Measurements from ENCODE around the gene SLC5A10.
"Not testable (repeated sequence)": the region's sequence is repeated elsewhere in the genome, so short reads cannot be mapped to it uniquely, and the experiment has no call there.

Gene SLC5A10

DNA sequence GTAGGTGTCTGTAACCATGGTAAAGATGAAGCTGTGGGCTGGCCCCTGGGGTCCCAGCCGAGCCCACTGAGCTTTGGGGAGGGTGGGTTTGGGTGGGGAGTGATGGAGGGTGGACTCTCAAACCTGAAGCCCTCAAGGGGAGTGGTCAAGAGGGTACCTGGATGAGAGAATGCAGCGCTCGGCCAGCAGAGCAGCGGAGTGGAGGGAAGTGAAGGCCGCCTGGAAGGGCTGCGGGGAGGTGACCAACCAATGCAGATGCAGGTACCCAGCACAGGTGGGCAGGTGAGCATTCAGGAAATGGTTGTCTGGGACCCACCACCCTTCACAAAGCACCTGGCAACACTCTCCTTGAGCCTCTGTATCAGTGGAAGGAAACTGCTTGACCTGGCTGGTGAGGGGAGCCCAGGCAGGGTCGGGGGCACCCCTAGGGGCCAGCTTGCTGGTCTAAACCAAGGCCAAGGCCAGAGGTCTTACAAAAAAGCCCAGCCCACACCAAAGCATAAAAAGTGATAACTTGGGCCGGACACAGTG, 3.4 kb upstream of the SLC5A10 start:
- no peak for DNase-seq

DNA sequence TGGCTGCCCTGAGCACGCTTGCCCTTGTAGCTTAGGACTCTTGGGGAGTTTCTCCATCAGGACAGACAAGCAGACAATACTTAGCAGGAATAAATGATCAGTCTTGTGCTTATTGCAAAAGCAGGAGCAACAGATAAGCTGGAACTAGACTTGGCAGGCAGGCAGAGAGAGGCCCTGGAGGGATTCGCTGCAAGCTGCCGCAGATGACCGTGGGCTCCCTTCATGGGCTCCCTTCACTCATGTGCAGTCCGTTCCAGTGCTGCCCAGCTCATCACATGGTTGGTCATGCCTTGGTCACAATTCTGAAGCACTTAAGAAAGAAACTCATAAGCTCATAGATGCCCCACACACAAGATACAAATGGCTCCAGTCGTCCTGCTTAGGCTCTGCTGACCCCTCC, 2.4 kb upstream of the SLC5A10 start:
- no peak for DNase-seq

- no peak for DNase-seq
Observed at GRCh38 chr17:18950346-18950745, 1.6 kb upstream of the SLC5A10 start.

DNA sequence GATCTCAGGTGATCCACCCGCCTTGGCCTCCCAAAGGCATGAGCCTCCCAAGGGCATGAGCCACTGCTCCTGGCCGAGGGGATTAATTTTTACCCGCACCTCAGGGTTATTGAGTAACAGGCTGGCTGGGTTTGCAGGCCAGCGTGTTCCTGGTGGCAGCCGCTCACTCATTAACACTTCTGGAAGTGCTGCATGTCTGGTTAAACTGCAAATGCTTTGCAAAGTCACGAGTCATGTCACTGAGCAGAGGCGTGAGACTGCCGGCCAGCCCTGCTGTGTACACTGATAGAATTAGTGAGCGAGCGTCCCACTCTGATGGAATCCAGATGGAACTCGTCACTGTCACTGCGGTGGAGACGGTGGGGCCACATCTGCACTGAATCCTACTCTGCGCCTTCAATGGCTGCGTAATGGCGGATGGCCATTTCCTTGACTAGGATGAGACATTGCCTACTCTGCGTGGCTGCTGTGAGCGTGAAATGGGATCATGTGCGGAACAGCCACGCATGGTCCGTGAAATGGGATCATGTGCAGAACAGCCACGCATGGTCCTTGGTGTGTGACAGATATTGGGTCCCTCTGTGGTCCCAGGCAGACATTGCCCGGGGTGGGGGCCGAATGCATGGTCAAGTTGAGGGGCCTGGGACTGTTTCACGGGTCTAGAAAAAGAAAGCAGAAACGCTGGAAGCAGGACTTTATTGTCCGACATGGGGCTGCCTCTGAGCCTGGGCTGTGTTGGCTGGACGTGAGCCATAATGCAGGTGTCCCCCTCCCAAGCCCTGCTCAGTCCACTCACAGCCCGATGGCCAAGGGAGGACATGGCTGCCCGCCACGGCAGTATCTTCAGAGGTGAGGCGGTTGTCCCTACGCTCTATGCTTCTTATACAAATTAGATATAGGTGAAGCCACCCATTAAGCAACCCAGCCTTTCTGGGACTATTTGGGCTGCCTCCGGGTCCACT, 740 bp upstream of the SLC5A10 start:
- DNase-seq, result no peak

DNA sequence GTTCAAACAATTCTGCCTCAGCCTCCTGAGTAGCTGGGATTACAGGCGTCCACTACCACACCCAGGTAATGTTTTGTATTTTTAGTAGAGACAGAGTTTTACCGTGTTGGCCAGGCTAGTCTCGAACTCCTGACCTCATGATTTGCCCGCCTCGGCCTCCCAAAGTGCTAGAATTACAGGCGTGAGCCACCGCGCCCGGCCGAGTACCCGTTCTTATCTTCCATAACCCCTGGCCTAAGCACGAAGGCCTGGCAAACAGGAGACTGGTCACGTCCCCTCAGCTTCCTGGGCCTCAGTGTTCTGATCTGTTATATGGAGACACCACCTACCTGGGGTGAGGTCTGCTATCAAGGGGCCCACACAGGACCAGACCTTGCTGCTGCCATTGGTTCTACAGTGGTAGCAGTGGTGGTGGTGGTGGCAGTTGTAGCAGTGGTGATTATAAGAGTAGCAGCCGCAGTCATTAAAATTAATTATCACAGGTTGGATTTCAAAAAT, 1.3 kb downstream of the SLC5A10 start:
- no peak for DNase-seq

GRCh38 chr17:18954321-18954720, 2.4 kb downstream of the SLC5A10 start:
- no peak for DNase-seq

GRCh38 chr17:18955009-18955408, 3.0 kb downstream of the SLC5A10 start:
- DNase-seq, result no peak

DNA sequence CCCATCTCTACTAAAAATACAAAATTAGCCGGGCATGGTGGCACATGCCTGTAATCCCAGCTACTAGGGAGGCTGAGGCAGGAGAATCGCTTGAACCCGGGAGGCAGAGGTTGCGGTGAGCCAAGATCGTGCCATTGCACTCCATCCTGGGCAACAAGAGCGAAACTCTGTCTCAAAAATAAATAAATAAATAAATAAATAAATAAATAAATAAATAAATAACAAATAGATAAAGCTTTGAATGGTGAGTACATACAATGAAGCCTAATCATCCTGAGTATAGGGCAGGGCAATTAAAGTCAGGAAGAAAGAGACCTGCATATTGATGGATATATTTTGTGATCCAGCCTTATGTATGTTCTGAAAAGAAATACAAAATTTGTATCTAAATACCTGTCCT, 4.1 kb downstream of the SLC5A10 start:
- DNase-seq, result not testable (repeated sequence)

GRCh38 chr17:18956581-18956980, 4.6 kb downstream of the SLC5A10 start:
- DNase-seq, result no peak

DNA sequence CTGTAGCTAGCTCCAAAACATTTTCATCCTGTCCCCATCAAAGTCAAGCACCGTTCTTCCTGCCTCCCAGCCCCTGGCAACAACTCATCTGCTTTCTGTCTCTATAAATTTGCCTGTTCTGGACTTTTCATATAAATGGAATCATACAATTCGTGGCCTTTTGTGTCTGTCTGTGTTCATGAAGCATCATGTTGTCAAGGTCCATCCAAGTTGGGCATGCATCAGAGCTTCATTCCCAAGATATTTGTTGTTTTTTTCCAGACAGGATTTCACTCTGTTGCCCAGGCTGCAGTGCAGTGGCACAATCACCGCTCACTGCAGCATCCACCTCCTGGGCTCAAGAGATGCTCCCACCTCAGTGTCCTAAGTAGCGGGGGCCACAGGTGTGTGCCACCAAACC, 5.9 kb downstream of the SLC5A10 start:
- DNase-seq, result no peak

DNA sequence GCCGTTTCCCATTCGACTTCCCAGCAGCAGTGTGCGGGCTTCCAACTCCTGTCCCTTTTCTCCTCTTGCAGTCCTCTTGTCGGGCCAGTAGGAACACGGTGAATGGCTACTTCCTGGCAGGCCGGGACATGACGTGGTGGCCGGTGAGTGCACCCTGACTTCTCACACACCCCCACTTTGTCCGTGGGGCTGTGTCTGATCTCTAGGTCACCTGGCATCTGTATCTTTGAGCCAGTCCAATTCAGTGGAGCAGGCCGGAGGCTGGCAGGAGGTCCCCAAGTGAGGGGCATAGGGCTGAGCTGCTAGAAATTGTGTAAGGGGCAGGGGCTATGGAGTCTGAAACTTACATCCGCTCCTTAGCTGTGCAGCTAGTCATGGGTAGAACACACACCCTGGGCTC, 6.6 kb downstream of the SLC5A10 start:
- DNase-seq, result no peak

GRCh38 chr17:18959071-18959844, 7.3 kb downstream of the SLC5A10 start:
- DNase-seq, result no peak

DNA sequence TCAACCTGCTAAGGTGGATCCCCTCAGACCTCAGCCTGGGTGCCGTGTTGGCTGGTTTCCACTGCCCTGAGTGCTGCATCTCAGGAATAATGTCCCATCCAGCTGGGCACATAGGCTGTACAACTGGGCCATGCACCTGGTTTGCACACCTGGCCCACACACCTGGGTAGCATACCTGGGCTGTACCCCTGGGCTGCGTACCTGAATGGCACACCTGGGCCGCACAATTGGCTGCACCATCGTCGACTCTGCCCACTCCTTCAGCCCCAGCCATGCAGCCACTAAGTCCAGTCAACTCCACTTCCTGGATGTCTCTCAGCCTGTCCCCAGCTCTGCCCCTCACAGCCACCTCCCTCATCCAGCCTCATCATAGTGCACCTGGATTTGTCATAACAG, 7.9 kb downstream of the SLC5A10 start:
- DNase-seq, result no peak

GRCh38 chr17:18960241-18960665, 8.3 kb downstream of the SLC5A10 start:
- DNase-seq, result no peak

DNA sequence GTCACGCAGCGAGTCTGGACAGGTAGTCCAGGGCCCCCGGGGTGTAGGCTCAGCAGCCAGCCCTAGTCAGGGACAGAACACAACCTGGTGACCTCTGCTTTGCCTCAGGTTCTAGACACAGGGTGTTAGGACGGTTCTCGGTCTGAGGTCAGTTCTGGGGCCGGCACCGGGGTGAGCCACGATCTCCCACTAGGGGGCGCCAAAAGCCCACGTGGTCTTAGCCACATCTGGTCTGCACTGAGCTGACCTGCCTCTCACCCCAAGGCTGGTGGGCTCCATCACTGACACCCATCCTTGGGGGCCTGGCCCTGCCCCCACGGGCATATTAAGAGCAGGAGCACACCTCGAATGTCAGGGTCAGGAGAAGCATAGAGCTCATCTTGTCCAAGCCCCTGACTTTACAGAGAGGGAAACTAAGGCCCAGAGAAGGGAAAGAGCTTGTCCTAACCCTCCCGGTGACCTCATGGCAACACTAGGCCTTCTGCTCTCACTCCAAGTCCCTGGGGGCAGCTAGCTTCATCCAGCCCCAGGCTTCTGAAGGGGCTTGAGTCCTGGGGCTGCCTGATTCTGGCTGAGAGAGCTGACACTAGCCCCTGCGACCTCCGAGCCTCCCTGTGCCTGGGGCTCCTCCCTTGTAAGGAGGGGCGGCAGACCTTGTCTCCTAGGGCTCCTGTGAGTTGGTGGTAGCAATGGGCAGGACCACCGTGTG, 9.0 kb downstream of the SLC5A10 start:
- DNase-seq, result peak in 1 of 2 experiments; percentile 9

- DNase-seq, result no peak
Observed at GRCh38 chr17:18961634-18962493, 9.9 kb downstream of the SLC5A10 start.

DNA sequence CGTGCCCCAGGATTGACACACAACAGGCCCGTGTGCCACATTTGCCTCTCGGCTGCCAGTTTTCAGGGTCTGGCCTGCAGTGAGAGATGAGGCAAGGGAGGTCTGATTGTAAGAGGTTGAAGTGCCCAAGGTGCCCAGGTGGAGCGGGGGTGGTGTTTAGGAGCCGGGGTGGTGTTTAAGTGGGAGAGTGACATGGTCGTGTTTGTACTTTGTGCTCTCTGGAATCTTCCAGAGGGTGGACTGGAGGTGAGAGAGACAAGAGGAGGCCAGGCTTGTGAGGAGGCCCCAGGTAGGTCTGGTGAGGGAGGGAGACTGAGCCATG, 10.5 kb downstream of the SLC5A10 start:
- no peak for DNase-seq

- no peak for DNase-seq
Observed at GRCh38 chr17:18963126-18964017, 11.4 kb downstream of the SLC5A10 start.

- DNase-seq, result no peak
Observed at GRCh38 chr17:18964018-18964351, 12.0 kb downstream of the SLC5A10 start.

GRCh38 chr17:18964550-18964949, 12.6 kb downstream of the SLC5A10 start:
- no peak for DNase-seq
